Measurements from ENCODE around the gene NECAP2.

The NECAP2 gene

GRCh38 chr1:16449065-16449464, 8.5 kb downstream of the NECAP2 start:
- no peak for ATAC-seq
- TF ChIP-seq ESRRG (CRISPR knock-in tag; IDR thresholded peaks at IDR 0.05) (no peak), CREB5 (CRISPR knock-in tag; IDR thresholded peaks at IDR 0.05; ENCODE audit: low read depth) (no peak), ISL1 (CRISPR knock-in tag; IDR thresholded peaks at IDR 0.05) (no peak), PPARA (CRISPR knock-in tag; IDR thresholded peaks at IDR 0.05; ENCODE audit: borderline replicate concordance) (no peak), CSDC2 (CRISPR knock-in tag; IDR thresholded peaks at IDR 0.05) (no peak), OSR1 (CRISPR knock-in tag; IDR thresholded peaks at IDR 0.05) (no peak), ZFP3 (CRISPR knock-in tag; IDR thresholded peaks at IDR 0.05) (no peak), ARNTL (CRISPR knock-in tag; IDR thresholded peaks at IDR 0.05; ENCODE audit: borderline replicate concordance, low read depth) (no peak), TOX (CRISPR knock-in tag; IDR thresholded peaks at IDR 0.05; ENCODE audit: borderline replicate concordance) (no peak)
- TF ChIP-seq, protein P1, sequence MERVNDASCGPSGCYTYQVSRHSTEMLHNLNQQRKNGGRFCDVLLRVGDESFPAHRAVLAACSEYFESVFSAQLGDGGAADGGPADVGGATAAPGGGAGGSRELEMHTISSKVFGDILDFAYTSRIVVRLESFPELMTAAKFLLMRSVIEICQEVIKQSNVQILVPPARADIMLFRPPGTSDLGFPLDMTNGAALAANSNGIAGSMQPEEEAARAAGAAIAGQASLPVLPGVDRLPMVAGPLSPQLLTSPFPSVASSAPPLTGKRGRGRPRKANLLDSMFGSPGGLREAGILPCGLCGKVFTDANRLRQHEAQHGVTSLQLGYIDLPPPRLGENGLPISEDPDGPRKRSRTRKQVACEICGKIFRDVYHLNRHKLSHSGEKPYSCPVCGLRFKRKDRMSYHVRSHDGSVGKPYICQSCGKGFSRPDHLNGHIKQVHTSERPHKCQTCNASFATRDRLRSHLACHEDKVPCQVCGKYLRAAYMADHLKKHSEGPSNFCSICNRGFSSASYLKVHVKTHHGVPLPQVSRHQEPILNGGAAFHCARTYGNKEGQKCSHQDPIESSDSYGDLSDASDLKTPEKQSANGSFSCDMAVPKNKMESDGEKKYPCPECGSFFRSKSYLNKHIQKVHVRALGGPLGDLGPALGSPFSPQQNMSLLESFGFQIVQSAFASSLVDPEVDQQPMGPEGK (CRISPR knock-in tag; IDR thresholded peaks at IDR 0.05; ENCODE audit: borderline replicate concordance), result no peak
- TF ChIP-seq, protein P2, sequence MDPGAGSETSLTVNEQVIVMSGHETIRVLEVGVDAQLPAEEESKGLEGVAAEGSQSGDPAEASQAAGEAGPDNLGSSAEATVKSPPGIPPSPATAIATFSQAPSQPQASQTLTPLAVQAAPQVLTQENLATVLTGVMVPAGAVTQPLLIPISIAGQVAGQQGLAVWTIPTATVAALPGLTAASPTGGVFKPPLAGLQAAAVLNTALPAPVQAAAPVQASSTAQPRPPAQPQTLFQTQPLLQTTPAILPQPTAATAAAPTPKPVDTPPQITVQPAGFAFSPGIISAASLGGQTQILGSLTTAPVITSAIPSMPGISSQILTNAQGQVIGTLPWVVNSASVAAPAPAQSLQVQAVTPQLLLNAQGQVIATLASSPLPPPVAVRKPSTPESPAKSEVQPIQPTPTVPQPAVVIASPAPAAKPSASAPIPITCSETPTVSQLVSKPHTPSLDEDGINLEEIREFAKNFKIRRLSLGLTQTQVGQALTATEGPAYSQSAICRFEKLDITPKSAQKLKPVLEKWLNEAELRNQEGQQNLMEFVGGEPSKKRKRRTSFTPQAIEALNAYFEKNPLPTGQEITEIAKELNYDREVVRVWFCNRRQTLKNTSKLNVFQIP (CRISPR knock-in tag; IDR thresholded peaks at IDR 0.05; ENCODE audit: borderline replicate concordance, low read depth), result no peak

GRCh38 chr1:16449666-16450065, 9.1 kb downstream of the NECAP2 start:
- no peak for ATAC-seq
- TF ChIP-seq CREB5 (CRISPR knock-in tag; IDR thresholded peaks at IDR 0.05; ENCODE audit: low read depth) (no peak), ZNF565 (CRISPR knock-in tag; conservative IDR thresholded peaks at IDR 0.05; ENCODE audit: low read depth) (no peak), ZC3H10 (CRISPR knock-in tag; IDR thresholded peaks at IDR 0.05) (no peak), OSR1 (CRISPR knock-in tag; IDR thresholded peaks at IDR 0.05) (no peak), CSRNP3 (CRISPR knock-in tag; IDR thresholded peaks at IDR 0.05) (no peak), ZNF8 (CRISPR knock-in tag; IDR thresholded peaks at IDR 0.05) (no peak), TOX (CRISPR knock-in tag; IDR thresholded peaks at IDR 0.05; ENCODE audit: borderline replicate concordance) (no peak)

DNA sequence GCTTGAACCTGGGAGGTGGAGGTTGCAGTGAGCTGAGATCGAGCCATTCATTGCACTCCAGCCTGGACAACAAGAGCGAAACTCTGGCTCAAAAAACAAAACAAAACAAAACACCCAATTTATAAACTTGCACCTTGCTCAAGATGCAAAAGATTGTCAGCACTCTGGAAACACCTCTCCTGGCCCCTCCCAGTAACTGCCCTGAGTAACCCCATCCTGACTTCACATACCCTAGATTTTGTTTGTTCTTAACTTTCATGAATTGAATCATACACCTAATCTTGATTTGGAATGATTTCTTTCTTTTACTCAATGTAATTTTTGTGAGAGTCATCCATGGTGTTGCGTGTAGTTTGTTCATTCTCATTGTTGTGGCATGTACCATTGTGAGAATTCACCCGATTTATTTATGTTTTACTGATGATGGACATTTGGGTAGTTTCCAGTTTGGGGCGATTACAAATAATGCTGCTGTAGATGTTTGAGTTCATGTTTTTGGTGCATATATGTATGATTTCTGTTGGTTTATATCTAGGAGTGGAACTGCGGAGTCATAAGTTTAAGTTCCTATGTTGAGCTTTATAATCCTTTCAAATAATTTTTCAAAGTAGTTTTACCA, 10.4 kb downstream of the NECAP2 start:
- TF ChIP-seq, protein P3, sequence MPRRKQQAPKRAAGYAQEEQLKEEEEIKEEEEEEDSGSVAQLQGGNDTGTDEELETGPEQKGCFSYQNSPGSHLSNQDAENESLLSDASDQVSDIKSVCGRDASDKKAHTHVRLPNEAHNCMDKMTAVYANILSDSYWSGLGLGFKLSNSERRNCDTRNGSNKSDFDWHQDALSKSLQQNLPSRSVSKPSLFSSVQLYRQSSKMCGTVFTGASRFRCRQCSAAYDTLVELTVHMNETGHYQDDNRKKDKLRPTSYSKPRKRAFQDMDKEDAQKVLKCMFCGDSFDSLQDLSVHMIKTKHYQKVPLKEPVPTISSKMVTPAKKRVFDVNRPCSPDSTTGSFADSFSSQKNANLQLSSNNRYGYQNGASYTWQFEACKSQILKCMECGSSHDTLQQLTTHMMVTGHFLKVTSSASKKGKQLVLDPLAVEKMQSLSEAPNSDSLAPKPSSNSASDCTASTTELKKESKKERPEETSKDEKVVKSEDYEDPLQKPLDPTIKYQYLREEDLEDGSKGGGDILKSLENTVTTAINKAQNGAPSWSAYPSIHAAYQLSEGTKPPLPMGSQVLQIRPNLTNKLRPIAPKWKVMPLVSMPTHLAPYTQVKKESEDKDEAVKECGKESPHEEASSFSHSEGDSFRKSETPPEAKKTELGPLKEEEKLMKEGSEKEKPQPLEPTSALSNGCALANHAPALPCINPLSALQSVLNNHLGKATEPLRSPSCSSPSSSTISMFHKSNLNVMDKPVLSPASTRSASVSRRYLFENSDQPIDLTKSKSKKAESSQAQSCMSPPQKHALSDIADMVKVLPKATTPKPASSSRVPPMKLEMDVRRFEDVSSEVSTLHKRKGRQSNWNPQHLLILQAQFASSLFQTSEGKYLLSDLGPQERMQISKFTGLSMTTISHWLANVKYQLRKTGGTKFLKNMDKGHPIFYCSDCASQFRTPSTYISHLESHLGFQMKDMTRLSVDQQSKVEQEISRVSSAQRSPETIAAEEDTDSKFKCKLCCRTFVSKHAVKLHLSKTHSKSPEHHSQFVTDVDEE (CRISPR knock-in tag; IDR thresholded peaks at IDR 0.05), result no peak
- no peak for TF ChIP-seq TCF4 (CRISPR knock-in tag; IDR thresholded peaks at IDR 0.05; ENCODE audit: borderline replicate concordance)
- no peak for TF ChIP-seq TOX (CRISPR knock-in tag; IDR thresholded peaks at IDR 0.05; ENCODE audit: borderline replicate concordance)
- TF ChIP-seq GLIS3 (CRISPR knock-in tag; IDR thresholded peaks at IDR 0.05), result no peak
- TF ChIP-seq ZFP3 (CRISPR knock-in tag; IDR thresholded peaks at IDR 0.05), result no peak
- no peak for TF ChIP-seq ESRRG (CRISPR knock-in tag; IDR thresholded peaks at IDR 0.05)
- no peak for ATAC-seq

Measured in SK-N-SH treated with all-trans-retinoic acid at 6 μM for 48 hours (cell line).